ENCODE data around the gene B4GALT5.

Gene B4GALT5

GRCh38 chr20:49699200-49699992 is 14.3 kb downstream of the B4GALT5 start:
- Histone ChIP-seq H3K27ac (replicated peaks) (no peak overlapping the region), H3K27me3 (ENCODE audit: insufficient read depth, poor library complexity, severe bottlenecking) (no peaks in the 10 kb centered on the region), H3K4me3 (replicated peaks; ENCODE audit: insufficient read depth, low read length) (no peak overlapping the region)
- DNase-seq (ENCODE audit: low read depth in 1 of 2, low spot score in 1 of 2), result peak in 1 of 2 experiments; percentile 28
- no peak for TF ChIP-seq CTCF (IDR thresholded peaks at IDR 0.05; ENCODE audit: insufficient read depth, low read length)
- TF ChIP-seq POLR2AphosphoS5 (IDR thresholded peaks at IDR 0.05; ENCODE audit: low read depth), result no peak
- no peak for TF ChIP-seq GABPA (IDR thresholded peaks at IDR 0.05; ENCODE audit: low read depth)
- no peak for TF ChIP-seq REST (IDR thresholded peaks at IDR 0.05; ENCODE audit: insufficient replicate concordance, low read depth)

GRCh38 chr20:49698477-49698876 is 15.2 kb downstream of the B4GALT5 start:
- Histone ChIP-seq H3K4me3 (replicated peaks; ENCODE audit: insufficient read depth, low read length) (no peak overlapping the region), H3K27ac (replicated peaks) (no peak overlapping the region), H3K27me3 (ENCODE audit: insufficient read depth, poor library complexity, severe bottlenecking) (no peaks in the 10 kb centered on the region)
- peak in 1 of 2 experiments; percentile 31 for DNase-seq (ENCODE audit: low read depth in 1 of 2, low spot score in 1 of 2)
- TF ChIP-seq CTCF (IDR thresholded peaks at IDR 0.05; ENCODE audit: insufficient read depth, low read length) (no peak), SPI1 (IDR thresholded peaks at IDR 0.05; ENCODE audit: borderline replicate concordance, low read depth) (no peak), POLR2AphosphoS5 (IDR thresholded peaks at IDR 0.05; ENCODE audit: low read depth) (no peak), GABPA (IDR thresholded peaks at IDR 0.05; ENCODE audit: low read depth) (no peak), REST (IDR thresholded peaks at IDR 0.05; ENCODE audit: insufficient replicate concordance, low read depth) (no peak)

- H3K27me3 ChIP-seq (ENCODE audit: insufficient read depth, poor library complexity, severe bottlenecking), result no peaks in the 10 kb centered on the region
- DNase-seq (ENCODE audit: low read depth in 1 of 2, low spot score in 1 of 2), result no peak
- no peak overlapping the region for H3K27ac ChIP-seq (replicated peaks)
- no peak for TF ChIP-seq CTCF (IDR thresholded peaks at IDR 0.05; ENCODE audit: insufficient read depth, low read length)
- TF ChIP-seq GABPA (IDR thresholded peaks at IDR 0.05; ENCODE audit: low read depth), result no peak
- no peak for TF ChIP-seq POLR2AphosphoS5 (IDR thresholded peaks at IDR 0.05; ENCODE audit: low read depth)
- no peak for TF ChIP-seq SPI1 (IDR thresholded peaks at IDR 0.05; ENCODE audit: borderline replicate concordance, low read depth)
- TF ChIP-seq REST (IDR thresholded peaks at IDR 0.05; ENCODE audit: insufficient replicate concordance, low read depth), result no peak
- H3K4me3 ChIP-seq (replicated peaks; ENCODE audit: insufficient read depth, low read length), result no peak overlapping the region
These were observed 16.6 kb downstream of the B4GALT5 start for GRCh38 chr20:49697071-49697470.
